Measurements from ENCODE around the gene LPCAT2. TPM values are rescaled to one million over a fixed set of nuclear protein-coding genes. Genes with fewer than 3 reads are reported as not detected.

The LPCAT2 gene
- total RNA-seq, 1 donor, result 23.5 TPM

- no peak for DNase-seq (ENCODE audit: insufficient read length, low spot score, missing footprints)
Measured at GRCh38 chr16:55488306-55488705, 20.6 kb upstream of the LPCAT2 start.

GRCh38 chr16:55489119-55489955 is 19.5 kb upstream of the LPCAT2 start:
- no peak overlapping the region for H3K4me2 ChIP-seq (ENCODE audit: insufficient read depth, low read length)
- TF ChIP-seq CTCF (IDR thresholded peaks at IDR 0.05; ENCODE audit: extremely low read depth, low read depth, low read length), result no peak
- no peak overlapping the region for H3K4me3 ChIP-seq (ENCODE audit: insufficient read depth, low read length)
- no peak for DNase-seq (ENCODE audit: insufficient read length, low spot score, missing footprints)
- peaks cover 72% of the 10 kb centered on the region for H3K79me2 ChIP-seq (ENCODE audit: insufficient read depth, low read length)
- no peak overlapping the region for H2AFZ ChIP-seq (ENCODE audit: low read length)
- peak overlapping the region; percentile 97 for H3K27ac ChIP-seq (ENCODE audit: low read depth, low read length)
- H4K20me1 ChIP-seq (ENCODE audit: insufficient read depth, low read length), result peaks cover 4% of the 10 kb centered on the region
- peaks cover 61% of the 10 kb centered on the region for H3K4me1 ChIP-seq (ENCODE audit: insufficient read depth, low read length)
- no peaks in the 10 kb centered on the region for H3K27me3 ChIP-seq (ENCODE audit: insufficient read depth, low read length)
- H3K36me3 ChIP-seq (ENCODE audit: insufficient read depth, low read length), result peaks cover 97% of the 10 kb centered on the region
- H3K9me3 ChIP-seq (ENCODE audit: low read depth, low read length), result no peaks in the 10 kb centered on the region

More at GRCh38 chr16:55488306-55488705, 20.6 kb upstream of the LPCAT2 start:
- peaks cover 60% of the 10 kb centered on the region for H3K4me1 ChIP-seq (ENCODE audit: insufficient read depth, low read length)
- H3K27me3 ChIP-seq (ENCODE audit: insufficient read depth, low read length), result no peaks in the 10 kb centered on the region
- peak overlapping the region; percentile 97 for H3K27ac ChIP-seq (ENCODE audit: low read depth, low read length)
- H3K4me2 ChIP-seq (ENCODE audit: insufficient read depth, low read length), result no peak overlapping the region
- peaks cover 97% of the 10 kb centered on the region for H3K36me3 ChIP-seq (ENCODE audit: insufficient read depth, low read length)
- peaks cover 12% of the 10 kb centered on the region for H4K20me1 ChIP-seq (ENCODE audit: insufficient read depth, low read length)
- H2AFZ ChIP-seq (ENCODE audit: low read length), result no peak overlapping the region
- no peaks in the 10 kb centered on the region for H3K9me3 ChIP-seq (ENCODE audit: low read depth, low read length)
- H3K4me3 ChIP-seq (ENCODE audit: insufficient read depth, low read length), result no peak overlapping the region
- no peak for TF ChIP-seq CTCF (IDR thresholded peaks at IDR 0.05; ENCODE audit: extremely low read depth, low read depth, low read length)
- H3K79me2 ChIP-seq (ENCODE audit: insufficient read depth, low read length), result peaks cover 80% of the 10 kb centered on the region

GRCh38 chr16:55489956-55490265 is 19.0 kb upstream of the LPCAT2 start:
- TF ChIP-seq CTCF (IDR thresholded peaks at IDR 0.05; ENCODE audit: extremely low read depth, low read depth, low read length), result no peak
- Histone ChIP-seq H3K79me2 (ENCODE audit: insufficient read depth, low read length) (peaks cover 67% of the 10 kb centered on the region), H3K27me3 (ENCODE audit: insufficient read depth, low read length) (no peaks in the 10 kb centered on the region), H3K4me2 (ENCODE audit: insufficient read depth, low read length) (no peak overlapping the region), H2AFZ (ENCODE audit: low read length) (no peak overlapping the region), H3K9me3 (ENCODE audit: low read depth, low read length) (no peaks in the 10 kb centered on the region), H3K4me3 (ENCODE audit: insufficient read depth, low read length) (no peak overlapping the region), H3K36me3 (ENCODE audit: insufficient read depth, low read length) (peaks cover 97% of the 10 kb centered on the region), H3K27ac (ENCODE audit: low read depth, low read length) (peak overlapping the region; percentile 57), H4K20me1 (ENCODE audit: insufficient read depth, low read length) (no peaks in the 10 kb centered on the region), H3K4me1 (ENCODE audit: insufficient read depth, low read length) (peaks cover 61% of the 10 kb centered on the region)
- DNase-seq (ENCODE audit: insufficient read length, low spot score, missing footprints), result no peak

GRCh38 chr16:55490301-55490700 is 18.6 kb upstream of the LPCAT2 start:
- Histone ChIP-seq H3K79me2 (ENCODE audit: insufficient read depth, low read length) (peaks cover 63% of the 10 kb centered on the region), H3K36me3 (ENCODE audit: insufficient read depth, low read length) (peaks cover 97% of the 10 kb centered on the region), H3K4me2 (ENCODE audit: insufficient read depth, low read length) (no peak overlapping the region), H3K27me3 (ENCODE audit: insufficient read depth, low read length) (no peaks in the 10 kb centered on the region), H4K20me1 (ENCODE audit: insufficient read depth, low read length) (no peaks in the 10 kb centered on the region), H3K27ac (ENCODE audit: low read depth, low read length) (peak overlapping the region; percentile 57), H3K4me1 (ENCODE audit: insufficient read depth, low read length) (peaks cover 61% of the 10 kb centered on the region), H2AFZ (ENCODE audit: low read length) (no peak overlapping the region), H3K9me3 (ENCODE audit: low read depth, low read length) (no peaks in the 10 kb centered on the region), H3K4me3 (ENCODE audit: insufficient read depth, low read length) (no peak overlapping the region)
- TF ChIP-seq CTCF (IDR thresholded peaks at IDR 0.05; ENCODE audit: extremely low read depth, low read depth, low read length), result no peak
- no peak for DNase-seq (ENCODE audit: insufficient read length, low spot score, missing footprints)
